Activated T-cell treated with anti-CD3 and anti-CD28 coated beads, Interleukin-2, amount 50 U/mL, for 48 hours (primary cell): Measurements from ENCODE around the gene PLVAP.

Experiments
- DNase-seq, 2 experiments: peaks; one replicate each; pipeline ENCODE4 v3.0.0-alpha.2; 2020

Gene PLVAP

DNA sequence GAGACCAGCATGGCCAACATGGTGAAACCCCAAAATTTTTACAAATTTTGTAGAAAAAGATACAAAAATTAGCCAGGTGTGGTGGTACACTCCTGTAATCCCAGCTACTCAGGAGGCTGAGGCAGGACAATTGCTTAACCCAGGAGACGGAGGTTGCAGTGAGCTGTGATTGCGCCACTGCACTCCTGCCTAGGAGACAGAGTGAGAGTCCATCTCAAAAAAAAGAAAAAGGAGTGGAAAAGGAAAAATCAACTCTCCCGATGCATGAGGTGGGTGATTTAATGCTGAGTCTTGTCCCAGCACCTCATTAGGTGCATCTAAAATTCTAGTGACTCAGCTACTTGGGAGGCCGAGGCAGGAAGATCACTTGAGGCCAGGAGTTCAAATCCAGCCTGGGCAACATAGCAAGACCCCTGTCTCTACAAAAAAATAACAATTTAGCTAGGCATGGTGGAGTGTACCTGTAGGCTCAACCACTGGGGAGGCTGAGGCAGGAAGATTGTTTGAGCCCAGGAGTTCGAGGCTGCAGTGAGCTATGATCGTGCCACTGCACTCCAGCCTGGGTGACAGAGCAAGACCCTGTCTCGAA is 20.0 kb downstream of the PLVAP start:
- DNase-seq, result no peak

DNA sequence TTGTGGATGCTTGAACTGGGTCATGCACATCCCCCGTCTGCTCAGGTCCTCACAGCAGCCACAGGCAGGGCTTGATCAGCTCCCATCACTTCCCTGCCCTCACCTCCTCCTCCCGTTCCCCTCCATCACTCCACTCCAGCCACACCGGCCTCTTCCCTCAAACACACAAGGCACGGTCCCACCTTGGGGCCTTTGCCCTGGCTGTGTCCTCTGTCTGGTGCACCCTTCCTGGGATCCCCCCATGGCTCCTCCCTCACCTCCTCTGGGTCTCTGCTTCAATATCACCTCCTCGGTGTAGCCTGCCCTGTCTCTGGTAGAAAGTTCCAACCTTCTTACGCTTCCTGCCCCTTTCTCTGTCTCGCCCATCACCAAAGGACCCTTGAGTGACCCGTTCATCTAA is 23.8 kb downstream of the PLVAP start:
- DNase-seq, result no peak

DNA sequence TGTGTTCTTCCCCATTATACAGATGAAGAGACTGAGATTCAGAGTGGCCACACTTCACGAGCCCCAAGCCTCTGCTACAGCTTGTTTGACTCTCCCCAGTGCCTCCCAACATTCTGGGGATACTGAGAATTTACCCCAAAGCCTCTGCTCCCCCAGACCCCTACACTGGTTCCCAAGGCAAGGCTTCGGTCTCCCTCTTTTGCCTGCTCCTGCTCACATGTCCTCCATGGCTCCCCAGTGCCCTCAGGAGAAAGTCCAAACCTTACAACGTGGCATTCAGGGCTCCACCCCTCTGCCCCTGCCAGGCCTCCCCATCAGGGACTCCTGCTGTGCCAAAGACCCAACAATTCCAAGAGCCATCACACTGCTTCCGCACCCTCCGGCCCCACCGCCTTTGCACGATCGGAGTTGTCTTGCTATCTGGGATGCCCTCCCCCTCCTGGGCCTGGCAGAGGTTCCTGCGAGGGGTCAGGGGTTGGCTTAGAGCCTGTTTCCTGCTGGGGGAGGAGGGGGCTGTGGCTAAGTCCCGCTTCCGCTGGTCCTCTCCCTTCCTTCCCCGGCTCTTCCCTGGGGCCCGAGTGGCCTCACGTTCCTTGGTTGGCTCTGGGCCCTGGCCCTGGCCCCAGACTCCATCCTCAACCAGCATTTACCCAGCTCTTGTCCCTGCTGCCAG is 24.4 kb downstream of the PLVAP start:
- DNase-seq, result no peak

DNA sequence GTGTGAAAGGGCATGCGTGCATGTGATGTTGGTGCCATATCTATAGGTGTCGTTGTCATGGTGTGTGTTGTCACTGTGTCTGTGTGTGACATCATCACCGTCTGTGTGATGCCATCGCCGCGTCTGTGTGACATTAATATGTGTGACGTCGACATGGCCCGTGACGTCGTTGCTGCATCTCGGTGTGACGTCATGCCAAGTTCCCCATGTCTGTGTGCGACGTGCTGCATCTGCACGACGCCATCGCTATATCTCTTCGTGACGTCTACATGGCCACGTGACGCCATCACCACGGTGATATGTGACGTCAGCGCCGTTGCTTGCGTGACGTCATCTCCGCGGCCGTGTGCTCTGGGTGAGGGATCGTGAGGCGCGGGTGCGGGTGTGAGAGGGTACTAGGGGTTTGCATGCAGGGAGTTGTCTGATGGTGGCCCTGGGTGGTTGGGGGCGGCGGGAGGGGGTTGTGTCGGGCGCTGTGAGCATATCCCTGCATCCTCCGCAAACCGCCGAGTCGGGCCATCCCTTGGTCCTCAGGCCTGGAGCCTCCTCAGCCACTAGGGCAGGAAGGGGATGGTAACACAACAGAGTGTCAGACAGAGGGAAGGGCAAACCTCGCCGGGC is 25.2 kb downstream of the PLVAP start:
- no peak for DNase-seq

DNA sequence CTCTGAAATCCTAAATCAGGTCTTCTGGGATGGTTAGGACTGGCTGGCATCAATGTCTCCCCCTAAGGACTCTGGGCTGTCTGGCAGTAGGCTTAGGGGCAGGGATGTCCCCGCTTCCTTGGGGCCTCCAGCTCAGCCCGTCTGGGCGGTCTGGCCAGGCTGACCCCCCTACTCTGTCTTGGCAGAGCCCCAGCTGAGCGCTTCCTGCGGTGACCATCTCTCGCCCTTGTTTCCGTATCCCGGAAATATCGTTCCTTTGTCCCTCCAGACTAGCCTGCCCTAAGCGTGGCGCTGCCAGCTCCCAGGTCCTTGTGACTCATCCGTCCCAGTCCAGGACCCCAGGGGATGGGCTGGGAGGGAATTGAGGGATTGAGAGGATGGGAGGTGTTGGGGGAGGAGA is 28.4 kb downstream of the PLVAP start:
- DNase-seq, result no peak

DNA sequence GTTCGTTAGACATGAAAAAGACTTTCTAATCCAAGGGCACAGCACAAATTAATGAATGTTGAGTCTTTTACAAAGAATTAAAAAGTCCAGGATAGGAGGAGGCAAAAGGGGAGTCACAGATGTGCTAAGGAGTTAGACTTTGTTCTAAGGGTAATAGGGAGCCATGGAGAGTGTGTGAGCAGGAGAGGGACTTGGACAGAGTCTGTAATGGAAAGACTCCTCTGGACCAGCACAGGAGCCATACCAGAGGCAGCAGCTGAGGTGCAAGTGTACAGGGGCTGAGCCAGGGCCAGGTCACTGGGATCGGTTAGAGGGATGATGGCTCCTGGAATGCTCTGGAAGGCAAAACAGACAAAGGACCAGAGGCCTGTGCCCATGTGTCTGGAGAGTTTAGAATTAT is 29.3 kb downstream of the PLVAP start:
- DNase-seq, result no peak

DNA sequence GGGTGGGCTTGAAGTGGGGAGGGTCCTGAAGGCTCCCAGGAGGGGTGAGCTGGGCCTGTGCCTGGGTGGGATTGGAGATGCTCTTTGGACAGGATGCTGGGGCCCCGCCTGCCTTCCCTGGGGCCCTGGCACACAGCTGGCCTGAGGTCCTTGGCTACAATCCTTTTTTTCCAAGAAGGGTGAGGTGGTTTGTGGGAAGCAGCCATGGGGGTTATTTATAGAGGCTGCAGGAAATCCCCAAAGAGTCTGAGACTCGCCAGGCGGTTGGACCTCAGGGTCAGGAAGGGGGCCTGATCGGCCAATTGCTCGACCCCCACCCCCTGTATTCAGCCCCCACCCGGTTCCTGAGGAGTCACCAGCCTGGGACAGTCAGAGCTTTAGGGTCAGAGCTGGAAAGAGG is 29.8 kb downstream of the PLVAP start:
- DNase-seq, result no peak

DNA sequence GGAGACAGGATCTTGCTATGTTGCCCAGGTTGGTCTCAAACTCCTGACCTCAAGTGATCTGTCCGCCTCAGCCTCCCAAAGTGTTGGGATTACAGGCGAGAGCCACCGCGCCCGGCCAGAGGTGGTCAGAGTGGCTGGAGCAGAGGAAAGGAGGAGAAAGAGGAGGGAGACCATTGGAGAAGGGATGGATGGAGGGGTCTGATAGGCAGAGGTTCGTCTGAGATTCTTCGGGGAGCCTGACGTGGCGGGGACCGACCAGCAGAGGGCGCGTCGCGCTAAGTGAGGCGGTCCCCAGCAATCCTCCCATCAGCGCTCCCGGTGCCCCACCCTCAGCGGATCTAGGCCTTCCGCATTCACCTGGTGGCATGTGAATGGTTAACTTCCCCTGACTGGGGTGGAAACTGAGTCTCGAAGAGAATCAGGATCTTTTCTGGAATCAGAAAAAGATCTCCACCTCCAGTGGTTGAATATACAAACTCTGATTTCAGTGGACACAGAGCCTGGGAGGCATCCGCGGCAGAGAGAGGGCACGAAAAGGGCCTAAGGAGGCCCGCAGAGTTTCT is 31.0 kb downstream of the PLVAP start:
- peak; percentile 89 to 91 for DNase-seq

DNA sequence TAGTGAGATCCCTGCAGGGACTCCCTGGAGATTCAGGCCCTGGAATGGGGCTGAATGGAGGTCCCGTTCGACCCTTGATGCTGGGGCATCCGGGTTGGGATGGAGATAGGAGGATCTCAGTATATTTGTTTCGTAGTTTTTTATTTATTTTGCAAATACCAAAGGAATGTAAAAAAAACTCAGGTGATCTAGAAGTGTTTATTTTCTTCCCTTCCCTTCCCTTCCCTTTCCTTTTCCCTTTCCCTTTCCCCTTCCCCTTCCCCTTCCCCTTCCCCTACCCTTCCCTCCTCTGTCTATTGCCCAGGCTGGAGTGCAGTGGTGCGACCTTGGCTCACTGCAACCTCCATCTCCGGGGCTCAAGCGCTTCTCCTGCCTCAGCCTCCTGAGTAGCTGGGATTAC is 35.3 kb downstream of the PLVAP start:
- DNase-seq, result no peak

DNA sequence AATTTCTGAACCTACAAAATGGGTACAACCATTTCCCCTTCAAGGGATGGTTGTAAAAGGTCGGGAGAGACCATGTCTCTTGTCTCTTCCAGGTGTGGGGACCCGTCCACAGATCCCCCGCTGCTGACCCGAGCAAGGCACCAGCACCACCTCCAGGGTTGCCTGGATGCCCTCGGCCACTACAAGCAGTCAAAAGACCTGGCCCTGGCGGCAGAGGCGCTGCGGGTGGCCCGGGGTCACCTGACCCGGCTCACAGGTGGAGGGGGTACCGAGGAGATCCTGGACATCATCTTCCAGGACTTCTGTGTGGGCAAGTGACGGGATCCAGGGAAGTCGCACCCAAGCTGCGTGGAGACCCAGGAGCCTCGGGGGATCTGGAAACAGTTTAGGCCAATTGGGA is 35.8 kb downstream of the PLVAP start:
- DNase-seq, result no peak

DNA sequence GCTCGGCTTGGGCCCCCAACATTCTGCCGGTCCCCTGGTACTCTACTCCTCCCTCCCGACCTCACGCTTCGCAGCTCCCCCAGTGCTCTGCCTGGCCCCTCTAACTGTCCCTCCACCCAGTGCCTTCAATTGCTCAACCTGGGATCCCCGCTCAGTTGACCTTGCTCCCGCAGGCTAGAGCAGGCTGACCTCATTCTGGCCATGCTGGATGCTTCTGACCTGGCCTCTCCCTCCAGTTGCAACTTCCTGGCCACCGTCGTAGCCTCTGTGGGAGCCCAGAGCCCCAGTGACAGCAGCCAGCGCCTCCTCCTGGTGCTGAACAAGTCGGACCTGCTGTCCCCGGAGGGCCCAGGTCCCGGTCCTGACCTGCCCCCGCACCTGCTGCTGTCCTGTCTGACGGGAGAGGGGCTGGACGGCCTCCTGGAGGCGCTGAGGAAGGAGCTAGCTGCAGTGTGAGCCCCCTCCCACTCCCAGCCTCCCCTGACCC is 36.2 kb downstream of the PLVAP start:
- no peak for DNase-seq

DNA sequence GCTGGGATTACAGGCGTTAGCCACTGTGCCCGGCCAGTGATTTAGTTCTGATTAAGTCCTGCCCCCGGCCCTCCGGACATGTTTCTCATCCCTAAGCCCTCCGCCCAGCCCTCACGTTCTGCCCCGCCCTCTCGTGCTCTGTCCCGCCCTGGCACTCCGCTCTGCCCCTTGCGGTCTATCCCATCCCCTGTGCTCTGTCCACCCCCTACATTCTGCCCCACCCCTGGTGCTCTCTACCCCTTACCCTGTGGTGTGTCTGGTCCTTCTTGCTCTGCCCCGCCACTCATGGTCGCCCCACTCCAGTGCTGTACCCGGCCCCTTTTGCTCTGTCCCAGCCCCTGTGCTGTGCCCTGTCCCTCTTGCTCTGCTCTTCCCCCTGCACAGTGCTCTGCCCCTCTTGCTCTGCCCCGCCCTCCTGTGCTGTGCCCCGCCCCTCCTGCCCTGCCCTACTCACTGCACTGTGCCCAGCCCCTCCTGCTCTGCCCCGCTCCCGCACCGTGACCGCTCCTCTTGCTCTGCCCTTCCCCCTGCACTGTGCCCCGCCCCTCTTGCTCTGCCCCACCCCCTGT is 36.8 kb downstream of the PLVAP start:
- DNase-seq, result peak in 1 of 2 experiments; percentile 54

DNA sequence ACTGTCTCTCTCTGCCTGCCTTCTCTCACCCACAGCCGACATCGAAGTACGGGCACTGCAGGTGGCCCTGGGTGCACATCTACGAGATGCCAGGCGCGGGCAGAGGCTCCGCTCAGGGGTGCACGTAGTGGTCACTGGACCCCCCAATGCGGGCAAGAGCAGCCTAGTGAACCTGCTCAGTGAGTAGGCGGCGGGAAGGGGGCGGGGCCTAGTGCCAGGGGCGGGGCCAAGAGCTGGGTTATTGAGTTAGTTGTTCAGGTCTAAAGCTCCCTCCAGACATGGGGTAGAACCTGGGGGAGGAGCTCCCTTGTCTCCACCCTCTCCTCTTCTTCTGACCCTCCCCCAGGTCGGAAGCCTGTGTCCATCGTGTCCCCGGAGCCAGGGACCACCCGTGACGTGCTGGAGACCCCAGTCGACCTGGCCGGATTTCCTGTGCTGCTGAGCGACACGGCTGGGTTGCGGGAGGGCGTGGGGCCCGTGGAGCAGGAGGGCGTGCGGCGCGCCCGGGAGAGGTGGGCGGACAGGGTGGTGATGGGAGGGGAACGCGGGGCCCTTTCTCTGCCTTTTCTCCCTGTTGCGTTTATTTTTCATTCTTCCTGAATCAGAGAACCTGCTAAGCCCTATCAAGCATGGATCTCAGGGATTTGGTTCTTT is 37.9 kb downstream of the PLVAP start:
- peak; percentile 78 to 79 for DNase-seq

DNA sequence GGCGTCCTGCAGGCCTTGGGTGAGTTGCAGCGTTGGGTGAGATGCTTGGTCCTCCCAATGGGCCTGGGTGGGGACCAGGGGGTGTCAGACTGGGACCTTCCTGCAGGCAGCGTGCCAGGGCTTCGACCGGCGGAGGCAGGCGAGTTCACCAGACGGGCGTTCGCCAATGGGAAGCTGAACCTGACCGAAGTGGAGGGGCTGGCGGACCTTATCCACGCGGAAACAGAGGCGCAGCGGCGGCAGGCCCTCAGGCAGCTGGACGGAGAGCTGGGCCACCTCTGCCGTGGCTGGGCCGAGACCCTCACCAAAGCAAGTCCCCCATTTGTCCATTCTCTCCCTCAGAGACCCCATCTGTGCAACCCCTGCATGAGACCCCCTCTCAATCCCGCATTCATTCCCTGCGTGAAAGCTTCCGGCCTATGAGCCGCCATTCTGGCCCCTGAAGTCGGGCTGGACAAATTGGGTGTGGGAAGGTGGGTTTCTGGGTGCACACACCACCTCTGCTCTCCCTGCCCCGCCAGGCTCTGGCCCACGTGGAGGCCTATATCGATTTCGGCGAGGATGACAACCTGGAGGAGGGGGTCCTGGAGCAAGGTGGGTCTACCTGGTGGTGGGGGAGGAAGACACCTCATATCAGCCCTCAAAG is 38.6 kb downstream of the PLVAP start:
- no peak for DNase-seq

DNA sequence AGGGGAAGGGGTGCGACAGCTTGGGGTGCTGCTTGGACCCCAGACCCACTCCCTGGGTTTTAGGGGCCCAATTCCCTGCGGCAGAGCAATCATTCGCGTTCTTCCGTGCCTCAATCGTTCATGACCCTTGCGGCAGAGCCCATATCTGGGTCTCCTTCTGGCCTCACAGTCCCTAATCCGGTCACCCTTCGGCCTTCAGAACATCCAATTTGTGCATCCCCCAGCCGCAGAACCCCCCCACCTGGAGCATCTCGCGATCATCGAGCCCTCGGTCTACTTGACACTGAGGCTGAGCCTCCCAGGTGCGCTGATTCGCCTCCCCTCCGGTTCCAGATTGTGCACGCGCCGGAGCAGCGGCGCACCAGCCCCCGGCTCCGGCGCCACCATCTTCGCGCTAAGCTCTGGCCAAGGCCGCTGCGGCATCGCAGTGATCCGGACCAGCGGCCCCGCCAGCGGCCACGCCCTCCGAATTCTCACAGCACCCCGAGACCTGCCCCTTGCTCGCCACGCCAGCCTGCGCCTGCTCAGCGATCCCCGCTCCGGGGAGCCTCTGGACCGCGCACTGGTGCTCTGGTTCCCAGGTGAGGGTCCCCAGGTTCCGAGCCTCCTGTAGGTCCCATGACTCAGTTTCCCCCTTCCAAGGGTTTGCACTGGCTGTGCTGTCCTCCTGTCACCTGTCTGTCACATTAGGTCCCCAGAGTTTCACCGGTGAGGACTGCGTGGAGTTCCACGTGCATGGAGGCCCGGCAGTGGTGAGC is 39.3 kb downstream of the PLVAP start:
- DNase-seq, result peak in 1 of 2 experiments; percentile 67

DNA sequence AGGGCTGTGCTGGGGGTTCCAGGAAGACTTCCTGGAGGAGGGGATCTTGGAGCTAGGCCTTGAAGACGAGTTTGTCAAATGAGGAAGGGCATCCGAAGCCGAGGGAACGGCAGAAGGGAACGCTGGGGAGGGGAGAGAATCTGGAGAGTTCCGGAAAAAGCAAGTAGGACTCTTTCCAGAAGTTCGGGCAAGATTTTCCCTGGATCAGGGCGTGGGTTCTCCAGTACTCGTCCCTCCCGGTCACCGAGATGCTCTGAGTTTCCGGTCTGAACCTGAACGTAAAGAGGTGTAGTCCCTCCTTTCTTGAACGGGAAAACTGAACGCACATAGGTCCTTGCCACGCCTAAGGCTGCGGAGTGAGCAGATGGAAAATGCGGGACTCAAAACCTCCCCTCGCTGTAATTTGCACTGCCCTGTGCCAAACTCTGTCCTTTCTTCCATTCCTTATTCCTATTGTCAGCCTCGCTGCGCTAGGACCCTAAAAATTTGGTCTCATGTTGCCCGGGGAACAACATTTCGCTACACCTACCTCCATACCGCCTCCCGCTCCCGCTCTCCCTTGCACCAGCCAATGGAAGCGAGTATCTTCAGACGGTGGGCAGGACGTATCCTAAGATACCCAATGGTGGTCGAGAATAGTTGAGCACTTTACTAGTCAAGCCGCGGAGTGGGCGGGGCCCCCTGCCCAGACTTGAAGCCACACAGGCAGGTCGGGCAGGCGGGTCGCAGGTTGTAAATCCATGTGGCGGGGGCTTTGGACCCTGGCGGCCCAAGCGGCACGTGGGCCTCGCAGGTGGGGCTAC is 40.1 kb downstream of the PLVAP start, which contains the start of gene GTPBP3:
GTPBP3 (plus strand) TSS at position 682 of the 803 bp plus-strand sequence; CDS start at position 741, 59 bp downstream.
- DNase-seq, result peak; percentile 97

DNA sequence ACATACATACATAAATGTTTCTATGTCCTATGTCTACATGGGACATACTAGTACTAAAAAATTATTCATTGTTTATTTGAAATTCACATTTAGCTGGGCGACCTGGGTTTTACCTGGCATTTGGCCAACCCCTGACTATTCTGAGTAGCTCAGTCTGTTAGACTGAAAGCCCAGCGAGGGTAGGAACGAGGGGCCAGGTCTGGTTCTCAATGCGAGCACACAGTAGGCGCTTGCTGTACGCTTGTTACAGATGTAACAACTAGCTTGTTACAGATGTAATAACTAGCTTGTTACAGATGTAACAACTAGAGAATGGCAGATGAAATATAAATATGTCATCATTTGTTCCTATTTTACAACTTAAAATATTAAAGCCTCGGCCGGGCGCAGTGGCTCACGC is 41.6 kb downstream of the PLVAP start:
- no peak for DNase-seq

DNA sequence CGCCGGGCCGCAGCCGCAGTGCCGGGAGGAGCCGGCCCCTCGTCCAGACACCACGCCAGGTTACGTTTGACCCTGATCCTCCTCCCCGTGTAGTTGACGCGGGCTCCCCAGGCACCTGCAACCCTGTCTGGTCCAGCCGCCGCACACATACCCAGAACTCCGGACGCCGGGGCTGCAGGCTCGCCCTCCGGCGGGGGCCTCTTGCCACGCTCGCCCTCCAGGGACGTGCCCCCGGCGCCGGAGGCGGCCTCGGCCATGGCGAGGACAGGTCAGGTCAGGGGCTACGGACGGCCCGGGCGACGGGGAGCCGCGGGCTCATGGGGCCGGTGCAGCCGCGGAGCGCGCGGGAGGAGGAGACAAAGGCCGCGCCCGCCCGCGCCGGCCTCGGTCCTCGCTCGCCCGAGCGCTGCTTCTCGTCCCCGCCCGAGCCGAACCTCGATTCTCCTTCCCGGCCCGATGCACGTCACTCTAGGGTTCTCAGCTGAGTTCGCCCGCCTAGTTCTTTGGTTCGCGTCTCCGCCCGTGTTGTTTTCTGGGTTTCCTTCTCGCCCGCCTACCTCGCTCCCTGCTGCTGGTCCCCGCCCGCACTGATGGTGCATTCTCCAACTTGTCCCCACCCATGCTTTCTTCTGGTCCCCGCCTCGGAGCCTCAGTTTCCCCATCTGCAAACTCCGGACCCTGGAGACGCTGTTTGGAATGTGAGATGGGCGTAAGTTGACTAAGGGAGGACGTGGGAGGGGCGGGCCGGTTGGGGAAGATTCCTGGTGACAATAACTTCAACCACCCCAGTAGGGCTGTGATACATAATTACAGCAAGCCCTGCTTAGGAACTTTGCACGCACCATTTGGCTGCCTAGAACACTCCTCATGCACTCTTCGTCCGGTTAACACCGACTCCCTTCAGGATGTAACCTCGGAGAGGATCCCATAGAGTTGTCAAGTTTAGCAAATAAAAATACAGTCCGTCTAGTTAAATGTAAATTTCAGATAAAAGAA is 42.4 kb downstream of the PLVAP start, which contains the start of gene ANO8:
ANO8 (minus strand) TSS at position 442 of the 996 bp plus-strand sequence; CDS start at position 257, 185 bp downstream.
- DNase-seq, result peak; percentile 99
